ENCODE results near the gene SPIN4.

- TF ChIP-seq CTCF (IDR thresholded peaks at IDR 0.05) (no peak), POLR2A (IDR thresholded peaks at IDR 0.05) (no peak)
Measured at GRCh38 chrX:63394872-63395271, 43.7 kb upstream of the SPIN4 start.

All from thyroid gland (tissue), 4 donors.